ENCODE results near the gene GARIN5A. TPM values are rescaled to one million over a fixed set of nuclear protein-coding genes. Genes with fewer than 3 reads are reported as not detected.
A peak's percentile ranks its signal among the peaks of the same experiment; 100 is the strongest.

GARIN5A gene
- polyA plus RNA-seq, 3 donors: 0.41 TPM; not detected in 2

GRCh38 chr19:50495020-50495531, 18.4 kb upstream of the GARIN5A start:
- Histone ChIP-seq H3K9ac (ENCODE audit: insufficient read depth, low read length, poor library complexity, severe bottlenecking) (no peak overlapping the region), H3K4me2 (replicated peaks; ENCODE audit: extremely low read depth, low read length, poor library complexity, severe bottlenecking) (no peak overlapping the region), H2AFZ (ENCODE audit: insufficient read depth, low read depth, low read length, poor library complexity, severe bottlenecking) (no peak overlapping the region), H3K4me3 (replicated peaks in 1 of 3; ENCODE audit: low read depth in 2 of 3, low read length in 3 of 3) (no peak overlapping the region), H3K27ac (ENCODE audit: low read depth in 1 of 2, low read length in 2 of 2) (no peak overlapping the region), H3K9me3 (replicated peaks in 1 of 2; ENCODE audit: control insufficient read depth in 1 of 2, insufficient read depth in 1 of 2, low read length in 2 of 2) (peaks cover 0 to 6% of the 10 kb centered on the region in 2 donors), H3K27me3 (ENCODE audit: control insufficient read depth in 2 of 2, insufficient read depth in 2 of 2, low read length in 2 of 2) (no peaks in the 10 kb centered on the region), H3K36me3 (replicated peaks in 1 of 2; ENCODE audit: control insufficient read depth in 1 of 2, insufficient read depth in 2 of 2, low read length in 2 of 2) (no peaks in the 10 kb centered on the region), H3K4me1 (ENCODE audit: control insufficient read depth in 1 of 2, insufficient read depth in 2 of 2, low read length in 2 of 2) (peaks cover 24 to 28% of the 10 kb centered on the region in 2 donors), H3K79me2 (ENCODE audit: insufficient read depth, low read length) (no peaks in the 10 kb centered on the region), H4K20me1 (ENCODE audit: insufficient read depth, low read length) (no peaks in the 10 kb centered on the region)
- Mint-ChIP-seq H3K36me3 (peaks cover 0 to 7% of the 10 kb centered on the region in 2 donors), H3K4me3 (no peak overlapping the region), H3K4me1 (peaks cover 25% of the 10 kb centered on the region), H3K9me3 (peaks cover 3 to 10% (median 6%) of the 10 kb centered on the region in 7 donors), H3K27ac (peak overlapping the region in 1 of 7 donors; percentile 38), H3K27me3 (ENCODE audit: low read depth in 3 of 3) (peaks cover 3 to 11% (median 4%) of the 10 kb centered on the region in 3 donors)
- intact Hi-C loops (cut with micrococcal nuclease): no loop called here
- 100% methylated on average over 1 of the region's 5 CpGs for WGBS (ENCODE audit: insufficient coverage)
- DNase-seq: no peak
- no peak for TF ChIP-seq CTCF (IDR thresholded peaks at IDR 0.05)

- peak overlapping the region in 2 of 7 donors; percentile 7 to 26 for H3K27ac Mint-ChIP-seq
- Histone ChIP-seq H3K36me3 (replicated peaks in 1 of 2; ENCODE audit: control insufficient read depth in 1 of 2, insufficient read depth in 2 of 2, low read length in 2 of 2) (no peaks in the 10 kb centered on the region), H3K4me1 (ENCODE audit: control insufficient read depth in 1 of 2, insufficient read depth in 2 of 2, low read length in 2 of 2) (peaks cover 30 to 34% of the 10 kb centered on the region in 2 donors), H2AFZ (ENCODE audit: insufficient read depth, low read depth, low read length, poor library complexity, severe bottlenecking) (no peak overlapping the region), H3K4me2 (replicated peaks; ENCODE audit: extremely low read depth, low read length, poor library complexity, severe bottlenecking) (no peak overlapping the region), H3K9me3 (replicated peaks in 1 of 2; ENCODE audit: control insufficient read depth in 1 of 2, insufficient read depth in 1 of 2, low read length in 2 of 2) (peaks cover 0 to 6% of the 10 kb centered on the region in 2 donors), H3K27me3 (ENCODE audit: control insufficient read depth in 2 of 2, insufficient read depth in 2 of 2, low read length in 2 of 2) (no peaks in the 10 kb centered on the region), H3K4me3 (replicated peaks in 1 of 3; ENCODE audit: low read depth in 2 of 3, low read length in 3 of 3) (no peak overlapping the region), H4K20me1 (ENCODE audit: insufficient read depth, low read length) (no peaks in the 10 kb centered on the region), H3K27ac (ENCODE audit: low read depth in 1 of 2, low read length in 2 of 2) (no peak overlapping the region), H3K79me2 (ENCODE audit: insufficient read depth, low read length) (no peaks in the 10 kb centered on the region), H3K9ac (ENCODE audit: insufficient read depth, low read length, poor library complexity, severe bottlenecking) (no peak overlapping the region)
- 50% methylated on average over 1 of the region's 7 CpGs for WGBS (ENCODE audit: insufficient coverage)
- peaks cover 0 to 7% of the 10 kb centered on the region in 2 donors for H3K36me3 Mint-ChIP-seq
- peak overlapping the region in 1 of 2 donors; percentile 54 for H3K4me3 Mint-ChIP-seq
- H3K4me1 Mint-ChIP-seq: peaks cover 32% of the 10 kb centered on the region
- peaks cover 4 to 12% (median 5%) of the 10 kb centered on the region in 3 donors for H3K27me3 Mint-ChIP-seq (ENCODE audit: low read depth in 3 of 3)
- DNase-seq: no peak
- no peak for TF ChIP-seq CTCF (IDR thresholded peaks at IDR 0.05)
- peaks cover 3 to 13% (median 7%) of the 10 kb centered on the region in 7 donors for H3K9me3 Mint-ChIP-seq
- intact Hi-C loops (cut with micrococcal nuclease): no loop called here
Measured at GRCh38 chr19:50494186-50495019, 17.8 kb upstream of the GARIN5A start.

Measured in CD14-positive monocyte (primary cell).